ENCODE results near the gene CCHCR1. TPM values are rescaled to one million over a fixed set of nuclear protein-coding genes. Genes with fewer than 3 reads are reported as not detected.

CCHCR1 gene
- total and polyA plus RNA-seq, 2 of the 8 experiments (the other 6 are each of a cell fraction or from before 2014, with no cell fraction given), result 20.9 to 38.0 TPM

- H3K4me2 ChIP-seq (ENCODE audit: insufficient read depth in 1 of 2, low read depth in 2 of 2, low read length in 2 of 2), result no peak overlapping the region
- H3K23ac ChIP-seq (ENCODE audit: insufficient read length), result no peak overlapping the region
- H3K27me3 ChIP-seq (replicated peaks in 1 of 4; ENCODE audit: control insufficient read depth in 3 of 4, extremely low read depth in 1 of 4, insufficient read depth in 3 of 4, low read length in 3 of 4), result no peaks in the 10 kb centered on the region
- no peak overlapping the region for H2AK5ac ChIP-seq (ENCODE audit: low read depth, low read length)
- H4K20me1 ChIP-seq (replicated peaks in 1 of 2; ENCODE audit: control insufficient read depth in 1 of 2, insufficient read depth in 2 of 2, low read length in 2 of 2), result no peaks in the 10 kb centered on the region
- peak overlapping the region; percentile 4; the same call in 1 of the 2 replicates for H2BK20ac ChIP-seq (ENCODE audit: low read length)
- CTCF ChIA-PET (ENCODE audit: partially characterized antibody), result interaction anchor here (0.6 to 2.3 kb wide), 2 partner anchors 8 to 37 kb away, joined by 3 to 8 read pairs; no protein-coding TSS in a partner anchor
- no peak overlapping the region for H4K91ac ChIP-seq (replicated peaks; ENCODE audit: insufficient read length, low read length)
- H3K79me1 ChIP-seq (ENCODE audit: low read depth, low read length), result no peaks in the 10 kb centered on the region
- no peak overlapping the region for H4K8ac ChIP-seq (ENCODE audit: extremely low read depth, insufficient read depth, low read length)
- H3K4ac ChIP-seq (replicated peaks; ENCODE audit: insufficient read length, low read depth, low read length), result no peak overlapping the region
- H3K9me3 ChIP-seq (ENCODE audit: insufficient read depth in 2 of 2, low read depth in 1 of 2, low read length in 1 of 2), result peaks cover 0 to 3% of the 10 kb centered on the region in 2 experiments; a peak in 1 of 4 replicates
- H3K56ac ChIP-seq (replicated peaks; ENCODE audit: insufficient read length, low read depth, low read length), result no peak overlapping the region
- no peak overlapping the region for H4K5ac ChIP-seq (ENCODE audit: insufficient read length, low read depth, low read length)
- POLR2A ChIA-PET (ENCODE audit: partially characterized antibody), result no interaction called here
- no peak overlapping the region for H3K18ac ChIP-seq (ENCODE audit: extremely low read depth, low read length)
- H3K4me3 ChIP-seq (ENCODE audit: extremely low read depth in 1 of 4, insufficient read depth in 2 of 4, low read depth in 3 of 4, low read length in 4 of 4), result no peak overlapping the region
- H2BK12ac ChIP-seq (ENCODE audit: low read depth, low read length), result 0 out of 2 replicates have a peak overlapping the region, but pooled peaks have one; percentile 80
- no peak overlapping the region for H2AFZ ChIP-seq (ENCODE audit: low read length)
- no peaks in the 10 kb centered on the region for H3K36me3 ChIP-seq (ENCODE audit: control insufficient read depth in 2 of 4, insufficient read depth in 4 of 4, low read length in 3 of 4)
- H3K79me2 ChIP-seq (ENCODE audit: control insufficient read depth in 1 of 2, insufficient read depth in 2 of 2, low read length in 2 of 2), result no peaks in the 10 kb centered on the region
- H3K4me1 ChIP-seq (replicated peaks in 1 of 4; ENCODE audit: control insufficient read depth in 3 of 4, insufficient read depth in 4 of 4, low read length in 3 of 4), result peaks cover 7 to 12% (median 9%) of the 10 kb centered on the region in 4 experiments
- WGBS, 2 experiments (ENCODE audit: extremely low coverage in 1 of 2, insufficient coverage in 1 of 2, insufficient read length in 1 of 2, insufficient replicate concordance in 2 of 2, low coverage in 1 of 2, low lambda C conversion rate in 2 of 2, missing lambda C conversion rate in 1 of 2), result 88% methylated on average over 4 of the region's 4 CpGs; no CpG with 5 or more reads in 1 of the 2 experiments
- no peak for DNase-seq (ENCODE audit: low read depth in 1 of 2, low spot score in 2 of 2)
- no peak overlapping the region for H2BK15ac ChIP-seq (ENCODE audit: low read length)
- no peak overlapping the region for H2BK5ac ChIP-seq (ENCODE audit: low read depth, low read length)
- no peak overlapping the region for H3K9ac ChIP-seq (replicated peaks in 1 of 4; ENCODE audit: extremely low read depth in 1 of 4, low read depth in 3 of 4, low read length in 3 of 4)
- FAIRE-seq, result no peak
- H2BK120ac ChIP-seq (replicated peaks; ENCODE audit: low read depth, low read length), result no peak overlapping the region
- H3K14ac ChIP-seq (ENCODE audit: insufficient read length), result no peak overlapping the region
- H3K23me2 ChIP-seq (ENCODE audit: low read depth, low read length), result no peaks in the 10 kb centered on the region
- H3K27ac ChIP-seq (ENCODE audit: low read depth, low read length), result no peak overlapping the region
- no peak for TF ChIP-seq USF2 (IDR thresholded peaks at IDR 0.05; ENCODE audit: low read length)
- no peak for TF ChIP-seq JUN (IDR thresholded peaks at IDR 0.05; ENCODE audit: low read depth, low read length)
- TF ChIP-seq E2F6 (IDR thresholded peaks at IDR 0.05), result no peak
- TF ChIP-seq PHF8 (conservative IDR thresholded peaks at IDR 0.05; ENCODE audit: low read depth, low read length), result no peak
- TF ChIP-seq TAF1 (IDR thresholded peaks at IDR 0.05; ENCODE audit: low read depth, low read length), result no peak
- TF ChIP-seq SP2 (IDR thresholded peaks at IDR 0.05; ENCODE audit: low read length), result no peak
- no peak for TF ChIP-seq CHD1 (IDR thresholded peaks at IDR 0.05; ENCODE audit: low read depth, low read length)
- TF ChIP-seq ATF3 (IDR thresholded peaks at IDR 0.05; ENCODE audit: insufficient read depth, low read depth, low read length), result no peak
- no peak for TF ChIP-seq ATF2 (IDR thresholded peaks at IDR 0.05; ENCODE audit: low read length)
- TF ChIP-seq FOSL1 (IDR thresholded peaks at IDR 0.05; ENCODE audit: insufficient read depth, low read depth, low read length), result no peak
Measured at GRCh38 chr6:31204751-31205145, 47.1 kb upstream of the CCHCR1 start.
